NCI-H774 (cell line): ENCODE results near the gene PDGFRB.

Experiments used
- DNase-seq: peaks from one replicate; lab custom pipeline; 2025; lab: John Stamatoyannopoulos, UW

The PDGFRB gene

DNA sequence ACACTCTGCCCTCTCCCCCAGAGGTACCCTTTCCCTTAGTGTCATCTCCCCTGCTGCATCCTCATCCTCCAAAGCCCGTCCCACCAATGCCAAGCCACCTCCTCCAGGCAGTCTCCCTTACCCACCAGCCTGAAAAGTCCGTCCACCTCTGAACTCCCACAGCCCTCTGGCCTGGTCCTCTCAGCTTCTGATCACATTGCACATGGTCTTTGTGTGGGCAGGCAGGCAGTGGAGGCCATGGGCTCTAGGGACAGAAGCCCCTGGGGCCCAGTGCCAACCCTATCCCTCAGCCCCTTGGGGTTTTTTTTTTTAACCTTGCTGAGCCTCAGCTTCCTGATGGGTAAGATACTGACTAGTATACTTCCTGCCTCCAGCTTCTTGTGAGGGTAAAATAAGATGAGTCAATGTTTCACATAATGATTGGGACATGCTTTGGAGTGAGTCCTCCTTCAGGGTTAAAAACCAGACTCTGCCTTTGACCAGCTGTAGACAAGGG lies 88.7 kb downstream of the PDGFRB start:
- DNase-seq, result no peak

- DNase-seq, result no peak
These were observed 89.2 kb downstream of the PDGFRB start for GRCh38 chr5:150066436-150066835.

DNA sequence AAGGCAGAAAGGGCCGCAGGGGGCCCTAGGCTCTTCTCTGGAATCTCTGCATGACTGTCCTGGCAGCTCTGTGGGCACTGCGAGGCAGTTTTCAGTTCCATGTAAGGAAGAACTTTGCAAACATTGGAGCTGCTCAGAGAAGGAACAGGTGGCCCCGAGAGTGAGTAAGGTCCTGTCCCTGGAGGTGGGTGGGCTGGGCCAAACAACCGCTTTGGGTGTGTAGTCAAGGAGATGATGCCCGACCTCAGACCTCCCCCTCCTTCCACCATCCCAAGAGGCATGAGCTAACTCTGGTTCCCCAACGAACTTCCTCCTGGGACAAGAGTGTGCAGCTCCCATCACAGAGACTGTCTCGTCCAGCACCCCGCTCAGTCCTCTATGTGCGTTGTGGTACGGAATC lies 89.8 kb downstream of the PDGFRB start:
- no peak for DNase-seq

DNA sequence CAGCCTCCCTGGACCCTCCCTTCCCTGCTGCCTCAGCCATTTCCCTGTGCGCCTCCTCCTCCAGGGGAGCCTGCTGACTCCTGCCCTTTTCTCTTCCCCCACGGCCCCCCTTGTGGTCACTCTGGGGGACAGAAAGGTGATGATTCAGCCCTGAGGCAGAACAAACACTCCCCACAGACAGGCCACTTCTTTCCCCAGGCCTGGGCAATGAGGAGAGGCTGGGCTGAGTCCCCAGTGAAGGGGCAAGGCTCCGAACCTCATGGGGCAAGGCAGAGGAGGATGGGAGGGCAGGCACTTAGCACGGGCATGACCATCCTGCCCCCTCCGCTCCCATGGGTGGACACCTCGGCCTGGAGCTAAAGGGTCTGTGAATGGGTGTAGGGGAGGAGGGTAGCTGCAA lies 90.3 kb downstream of the PDGFRB start:
- no peak for DNase-seq

DNA sequence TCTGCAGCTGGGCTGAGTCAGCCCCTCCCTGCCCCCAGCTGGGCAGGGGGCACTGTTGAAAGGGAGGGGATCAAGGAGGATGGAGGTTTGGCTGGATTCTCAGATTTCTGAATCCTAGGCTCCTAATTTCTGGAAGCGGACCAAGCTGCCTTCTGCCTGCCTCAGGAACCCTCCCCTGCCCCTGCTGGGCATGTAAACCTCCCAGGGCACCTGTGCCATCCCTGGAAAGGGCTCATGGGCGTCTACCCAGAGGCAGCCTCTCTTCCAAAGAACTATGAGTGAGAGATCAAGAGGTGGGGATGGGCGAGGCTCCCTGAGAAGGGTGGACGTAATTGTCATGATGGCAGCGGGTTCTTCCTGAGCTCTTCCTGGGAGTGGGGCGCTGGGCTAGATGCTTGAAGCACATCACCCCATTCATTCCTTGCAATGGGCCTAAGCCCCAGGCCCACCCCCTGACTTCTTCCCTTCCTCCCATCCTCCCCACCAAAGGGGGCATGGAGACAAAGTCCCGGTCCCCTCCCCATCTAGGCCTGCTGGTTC lies 90.9 kb downstream of the PDGFRB start:
- no peak for DNase-seq
